IPS-15b (cell line): ENCODE results near the gene TRPV4.

Experiments
- H3K27me3 ChIP-seq: one replicate; pipeline ENCODE4 v1.6.1; 2013; ENCODE audit warnings: low read length; ENCODE audit not compliant: control insufficient read depth, insufficient read depth
- H3K36me3 ChIP-seq: one replicate; pipeline ENCODE4 v1.6.1; 2013; ENCODE audit warnings: low read length; ENCODE audit not compliant: control insufficient read depth, insufficient read depth
- H3K4me1 ChIP-seq: one replicate; pipeline ENCODE4 v1.6.1; 2013; ENCODE audit warnings: mild to moderate bottlenecking, low read length; ENCODE audit not compliant: control insufficient read depth, insufficient read depth
- H3K4me3 ChIP-seq: one replicate; pipeline ENCODE4 v1.5.1; 2013; ENCODE audit warnings: low read depth, low read length
- H3K9ac ChIP-seq: one replicate; pipeline ENCODE4 v1.6.1; 2013; ENCODE audit warnings: low read depth, mild to moderate bottlenecking, low read length
- H3K9me3 ChIP-seq: one replicate; pipeline ENCODE4 v1.6.1; 2013; ENCODE audit warnings: mild to moderate bottlenecking, low read length; ENCODE audit not compliant: control insufficient read depth, insufficient read depth

Gene TRPV4

DNA sequence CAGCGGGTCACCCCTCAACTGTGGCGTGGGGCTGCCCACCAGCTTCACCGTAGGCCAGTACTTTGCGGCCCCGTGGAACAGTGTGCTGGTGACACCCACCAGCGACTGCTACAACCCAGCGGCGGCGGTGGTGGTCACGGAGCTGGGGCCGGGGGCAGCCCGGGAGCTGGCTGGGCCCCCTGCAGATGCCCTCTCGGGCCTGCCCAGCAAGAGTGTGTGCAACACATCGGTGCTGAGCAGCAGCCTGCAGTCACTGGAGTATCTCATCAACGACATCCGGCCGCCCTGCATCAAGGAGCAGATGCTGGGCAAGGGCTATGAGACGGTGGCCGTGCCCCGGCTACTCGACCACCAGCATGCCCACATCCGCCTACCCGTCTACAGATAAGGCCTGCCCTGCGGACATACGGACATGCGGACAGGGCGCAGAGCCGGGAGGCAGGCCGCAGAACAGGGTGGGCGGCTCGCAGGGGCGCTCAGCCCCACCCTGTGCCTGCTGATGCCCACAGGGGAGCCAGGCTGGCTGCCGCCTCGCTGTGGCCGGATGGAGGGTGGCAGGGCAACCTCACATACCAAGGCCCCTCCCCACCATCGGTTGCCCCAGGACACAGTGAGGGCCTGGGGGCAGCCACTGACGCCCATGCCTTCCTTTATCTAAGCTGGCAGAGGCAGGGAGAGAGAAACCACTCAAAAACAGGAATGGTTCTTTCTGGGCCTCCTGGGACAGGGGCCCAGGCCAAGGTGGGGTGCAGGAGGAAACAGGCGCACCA, 64.1 kb downstream of the TRPV4 start:
- Histone ChIP-seq H3K4me1 (no peaks in the 10 kb centered on the region), H3K9ac (no peak overlapping the region), H3K9me3 (no peaks in the 10 kb centered on the region), H3K36me3 (no peaks in the 10 kb centered on the region), H3K27me3 (no peaks in the 10 kb centered on the region), H3K4me3 (no peak overlapping the region)

DNA sequence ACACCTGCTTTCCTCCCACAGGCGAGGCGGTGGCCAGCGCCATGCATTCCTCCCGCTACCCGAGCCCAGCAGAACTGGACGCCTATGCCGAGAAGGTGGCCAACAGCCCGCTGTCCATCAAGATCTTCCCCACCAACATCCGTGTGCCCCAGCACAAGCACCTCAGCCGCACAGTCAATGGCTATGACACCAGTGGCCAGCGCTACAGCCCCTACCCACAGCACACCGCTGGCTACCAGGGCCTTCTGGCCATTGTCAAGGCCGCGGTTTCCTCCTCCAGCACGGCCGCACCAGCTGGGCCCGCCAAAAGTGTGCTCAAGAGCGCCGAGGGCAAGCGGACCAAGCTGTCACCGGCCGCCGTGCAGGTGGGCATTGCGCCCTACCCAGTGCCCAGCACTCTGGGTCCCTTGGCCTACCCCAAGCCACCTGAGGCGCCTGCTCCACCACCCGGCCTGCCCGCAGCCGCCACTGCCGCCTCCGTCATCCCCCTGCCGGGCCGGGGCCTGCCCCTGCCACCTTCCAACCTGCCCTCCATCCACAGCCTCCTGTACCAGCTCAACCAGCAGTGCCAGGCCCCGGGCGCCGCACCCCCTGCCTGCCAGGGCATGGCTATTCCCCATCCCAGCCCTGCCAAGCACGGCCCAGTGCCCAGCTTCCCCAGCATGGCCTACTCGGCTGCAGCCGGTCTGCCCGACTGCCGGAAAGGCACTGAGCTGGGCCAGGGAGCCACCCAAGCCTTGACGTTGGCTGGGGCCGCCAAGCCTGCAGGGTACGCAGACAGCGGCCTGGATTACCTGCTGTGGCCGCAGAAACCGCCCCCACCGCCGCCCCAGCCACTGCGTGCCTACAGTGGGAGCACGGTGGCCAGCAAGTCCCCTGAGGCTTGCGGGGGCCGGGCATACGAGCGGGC, 65.0 kb downstream of the TRPV4 start:
- no peak overlapping the region for H3K9ac ChIP-seq
- no peaks in the 10 kb centered on the region for H3K9me3 ChIP-seq
- no peaks in the 10 kb centered on the region for H3K4me1 ChIP-seq
- H3K36me3 ChIP-seq: no peaks in the 10 kb centered on the region
- H3K27me3 ChIP-seq: no peaks in the 10 kb centered on the region
- no peak overlapping the region for H3K4me3 ChIP-seq

GRCh38 chr12:109767456-109767855, 65.7 kb downstream of the TRPV4 start:
- H3K4me1 ChIP-seq: no peaks in the 10 kb centered on the region
- H3K4me3 ChIP-seq: no peak overlapping the region
- H3K27me3 ChIP-seq: no peaks in the 10 kb centered on the region
- no peak overlapping the region for H3K9ac ChIP-seq
- H3K9me3 ChIP-seq: no peaks in the 10 kb centered on the region
- H3K36me3 ChIP-seq: no peaks in the 10 kb centered on the region

- no peaks in the 10 kb centered on the region for H3K27me3 ChIP-seq
Measured at GRCh38 chr12:109766251-109766778, 66.9 kb downstream of the TRPV4 start.

GRCh38 chr12:109765446-109765810, 67.8 kb downstream of the TRPV4 start:
- Histone ChIP-seq H3K4me3 (no peak overlapping the region), H3K27me3 (no peaks in the 10 kb centered on the region), H3K9me3 (no peaks in the 10 kb centered on the region), H3K36me3 (no peaks in the 10 kb centered on the region), H3K4me1 (no peaks in the 10 kb centered on the region), H3K9ac (peak overlapping the region; percentile 37)

More at GRCh38 chr12:109766251-109766778, 66.9 kb downstream of the TRPV4 start:
- H3K4me1 ChIP-seq: no peaks in the 10 kb centered on the region
- H3K9me3 ChIP-seq: no peaks in the 10 kb centered on the region
- no peaks in the 10 kb centered on the region for H3K36me3 ChIP-seq
- no peak overlapping the region for H3K9ac ChIP-seq
- H3K4me3 ChIP-seq: no peak overlapping the region

GRCh38 chr12:109764776-109765445, 68.3 kb downstream of the TRPV4 start:
- Histone ChIP-seq H3K9me3 (no peaks in the 10 kb centered on the region), H3K36me3 (no peaks in the 10 kb centered on the region), H3K4me3 (no peak overlapping the region), H3K27me3 (no peaks in the 10 kb centered on the region), H3K4me1 (no peaks in the 10 kb centered on the region), H3K9ac (peak overlapping the region; percentile 37)

GRCh38 chr12:109764123-109764522, 69.1 kb downstream of the TRPV4 start:
- H3K9ac ChIP-seq: no peak overlapping the region
- H3K36me3 ChIP-seq: no peaks in the 10 kb centered on the region
- no peak overlapping the region for H3K4me3 ChIP-seq
- H3K4me1 ChIP-seq: no peaks in the 10 kb centered on the region
- no peaks in the 10 kb centered on the region for H3K9me3 ChIP-seq
- H3K27me3 ChIP-seq: no peaks in the 10 kb centered on the region

DNA sequence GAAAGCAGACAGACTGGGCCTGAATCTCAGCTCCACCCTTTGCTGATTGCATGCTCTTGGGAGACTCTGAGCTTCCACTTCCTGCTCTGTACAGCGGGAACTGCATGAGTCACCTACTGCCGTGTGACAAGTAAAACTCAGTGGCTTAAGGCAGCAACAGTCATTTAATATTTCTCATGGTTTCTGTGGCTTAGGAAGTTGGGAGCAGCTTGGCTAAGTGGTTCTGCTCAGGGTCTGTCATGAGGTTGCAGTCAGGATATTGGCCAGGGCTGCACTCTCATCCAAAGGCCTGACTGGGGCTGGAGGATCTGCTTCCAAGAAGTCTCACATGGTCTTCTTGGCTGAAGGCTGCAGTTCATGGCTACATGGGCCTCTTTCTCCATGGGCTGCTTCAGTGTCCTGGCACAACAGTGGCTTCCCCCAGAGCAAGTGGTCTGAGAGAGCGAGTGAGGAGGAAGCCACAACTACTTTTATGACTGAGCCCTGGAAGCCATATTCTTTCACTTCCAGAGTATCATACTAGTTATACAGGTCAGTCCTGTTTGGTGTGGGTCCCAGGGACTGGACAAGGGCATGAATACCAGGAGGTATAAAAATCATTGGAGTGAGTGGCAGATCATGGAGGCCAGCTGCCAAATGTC, 69.9 kb downstream of the TRPV4 start:
- no peak overlapping the region for H3K9ac ChIP-seq
- H3K4me1 ChIP-seq: no peaks in the 10 kb centered on the region
- no peak overlapping the region for H3K4me3 ChIP-seq
- no peaks in the 10 kb centered on the region for H3K9me3 ChIP-seq
- no peaks in the 10 kb centered on the region for H3K36me3 ChIP-seq
- no peaks in the 10 kb centered on the region for H3K27me3 ChIP-seq

GRCh38 chr12:109762673-109763191, 70.5 kb downstream of the TRPV4 start:
- Histone ChIP-seq H3K36me3 (no peaks in the 10 kb centered on the region), H3K9me3 (no peaks in the 10 kb centered on the region), H3K9ac (no peak overlapping the region), H3K4me3 (no peak overlapping the region), H3K4me1 (no peaks in the 10 kb centered on the region), H3K27me3 (no peaks in the 10 kb centered on the region)

DNA sequence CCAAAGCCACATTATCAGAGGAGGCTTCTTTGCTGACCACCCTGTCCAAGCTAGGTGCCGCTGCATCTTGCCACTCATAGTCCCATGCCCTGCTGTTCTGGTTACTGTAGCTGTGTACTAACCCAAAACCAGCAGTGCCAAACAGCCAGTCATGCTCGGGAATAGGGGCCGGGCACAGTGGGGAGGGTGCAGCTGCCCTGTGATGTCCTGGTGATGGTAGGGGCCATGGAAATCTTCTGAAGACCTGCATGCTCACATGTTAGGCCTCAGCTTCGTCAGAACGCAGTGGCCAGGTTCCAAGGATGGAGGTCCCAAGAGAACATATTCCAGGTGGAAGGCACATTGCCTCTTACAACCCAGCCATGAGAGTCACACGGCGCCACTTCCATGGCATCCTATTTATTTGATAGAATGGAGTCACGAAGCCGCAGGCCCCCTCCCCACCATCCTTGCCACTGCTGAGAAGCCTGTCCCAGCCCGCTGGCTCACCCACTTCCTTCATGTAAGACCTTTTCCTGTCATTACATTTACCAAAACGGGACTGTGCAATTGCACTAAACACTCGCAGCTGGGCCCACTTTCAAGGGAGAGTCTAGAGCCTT, 71.0 kb downstream of the TRPV4 start:
- H3K27me3 ChIP-seq: no peaks in the 10 kb centered on the region
- H3K4me3 ChIP-seq: no peak overlapping the region
- no peak overlapping the region for H3K9ac ChIP-seq
- H3K9me3 ChIP-seq: no peaks in the 10 kb centered on the region
- no peaks in the 10 kb centered on the region for H3K36me3 ChIP-seq
- H3K4me1 ChIP-seq: no peaks in the 10 kb centered on the region
